HEK293 (cell line): ENCODE data around the gene ESR1.

Experiments used
- GLI2 ChIP-seq: fragments of 450-650 bp; formaldehyde crosslinking; IDR thresholded peaks from 2 replicates; pipeline ENCODE4; 2017; ENCODE audit warnings: missing biosample characterization, missing genetic modification characterization, low read depth, borderline replicate concordance
- SETDB1 ChIP-seq: IDR thresholded peaks from one replicate; pipeline ENCODE4 v1.6.1; 2017; ENCODE audit warnings: mild to moderate bottlenecking, low read length, moderate library complexity, mixed read lengths; ENCODE audit not compliant: insufficient read length
- TCF7L2 ChIP-seq: IDR thresholded peaks from 2 replicates; pipeline ENCODE4 v1.6.1; 2011; ENCODE audit warnings: low read depth, mild to moderate bottlenecking, inconsistent platforms, low read length, moderate library complexity, borderline replicate concordance
- ZNF274 ChIP-seq, 2 experiments: fragments of 200-500 bp in 1 of 2; fragments of 450-650 bp in 1 of 2; sonication (Bioruptor generic) in 1 of 2; formaldehyde crosslinking in 1 of 2; IDR thresholded peaks; 2 replicates each; pipeline versions ENCODE4 v1.5.1 to v1.6.1; 2014 to 2016; ENCODE audit warnings: borderline replicate concordance in 1 of 2, inconsistent platforms in 1 of 2, low read length in 1 of 2, missing biosample characterization in 1 of 2, missing genetic modification characterization in 1 of 2
- TF ChIP-seq, protein P1 (sequence below): fragments of 450-650 bp; formaldehyde crosslinking; IDR thresholded peaks from 2 replicates; pipeline ENCODE4 v1.5.1; 2016; ENCODE audit warnings: missing biosample characterization, missing genetic modification characterization
- TF ChIP-seq, protein P2 (sequence below): fragments of 450-650 bp; formaldehyde crosslinking; IDR thresholded peaks from 2 replicates; pipeline ENCODE4 v1.5.1; 2016; ENCODE audit warnings: missing biosample characterization, missing genetic modification characterization

DNA sequence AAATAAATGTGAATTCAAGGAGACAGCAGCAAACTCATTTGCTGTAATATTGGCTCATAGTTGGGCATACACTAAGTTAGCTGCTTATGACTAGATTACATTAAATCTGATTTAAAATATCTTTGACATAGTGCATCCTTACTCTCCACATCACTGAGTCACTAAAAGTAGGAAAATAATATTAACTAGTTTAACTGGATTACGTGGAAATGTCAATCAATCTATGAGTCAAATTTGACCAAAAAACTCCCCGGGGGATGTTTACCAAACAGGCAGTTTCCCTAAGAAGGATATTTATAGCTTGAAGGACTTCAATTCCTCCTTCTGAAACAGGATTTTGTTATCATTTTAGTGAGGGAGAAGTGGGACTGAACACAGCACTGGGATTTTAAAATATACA, 366.5 kb downstream of the ESR1 start:
- TF ChIP-seq, protein P1, sequence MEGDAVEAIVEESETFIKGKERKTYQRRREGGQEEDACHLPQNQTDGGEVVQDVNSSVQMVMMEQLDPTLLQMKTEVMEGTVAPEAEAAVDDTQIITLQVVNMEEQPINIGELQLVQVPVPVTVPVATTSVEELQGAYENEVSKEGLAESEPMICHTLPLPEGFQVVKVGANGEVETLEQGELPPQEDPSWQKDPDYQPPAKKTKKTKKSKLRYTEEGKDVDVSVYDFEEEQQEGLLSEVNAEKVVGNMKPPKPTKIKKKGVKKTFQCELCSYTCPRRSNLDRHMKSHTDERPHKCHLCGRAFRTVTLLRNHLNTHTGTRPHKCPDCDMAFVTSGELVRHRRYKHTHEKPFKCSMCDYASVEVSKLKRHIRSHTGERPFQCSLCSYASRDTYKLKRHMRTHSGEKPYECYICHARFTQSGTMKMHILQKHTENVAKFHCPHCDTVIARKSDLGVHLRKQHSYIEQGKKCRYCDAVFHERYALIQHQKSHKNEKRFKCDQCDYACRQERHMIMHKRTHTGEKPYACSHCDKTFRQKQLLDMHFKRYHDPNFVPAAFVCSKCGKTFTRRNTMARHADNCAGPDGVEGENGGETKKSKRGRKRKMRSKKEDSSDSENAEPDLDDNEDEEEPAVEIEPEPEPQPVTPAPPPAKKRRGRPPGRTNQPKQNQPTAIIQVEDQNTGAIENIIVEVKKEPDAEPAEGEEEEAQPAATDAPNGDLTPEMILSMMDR, result no peak
- TF ChIP-seq, protein P2, sequence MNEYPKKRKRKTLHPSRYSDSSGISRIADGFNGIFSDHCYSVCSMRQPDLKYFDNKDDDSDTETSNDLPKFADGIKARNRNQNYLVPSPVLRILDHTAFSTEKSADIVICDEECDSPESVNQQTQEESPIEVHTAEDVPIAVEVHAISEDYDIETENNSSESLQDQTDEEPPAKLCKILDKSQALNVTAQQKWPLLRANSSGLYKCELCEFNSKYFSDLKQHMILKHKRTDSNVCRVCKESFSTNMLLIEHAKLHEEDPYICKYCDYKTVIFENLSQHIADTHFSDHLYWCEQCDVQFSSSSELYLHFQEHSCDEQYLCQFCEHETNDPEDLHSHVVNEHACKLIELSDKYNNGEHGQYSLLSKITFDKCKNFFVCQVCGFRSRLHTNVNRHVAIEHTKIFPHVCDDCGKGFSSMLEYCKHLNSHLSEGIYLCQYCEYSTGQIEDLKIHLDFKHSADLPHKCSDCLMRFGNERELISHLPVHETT (tag by site-specific recombination), result no peak
- no peak for TF ChIP-seq SETDB1
- TF ChIP-seq GLI2 (tag by site-specific recombination), result no peak
- TF ChIP-seq TCF7L2, result no peak
- TF ChIP-seq ZNF274 (IDR thresholded peaks at IDR 0.05; ENCODE audit: low read length), result no peak
- no peak for TF ChIP-seq ZNF274 (tag by site-specific recombination; IDR thresholded peaks at IDR 0.05; ENCODE audit: borderline replicate concordance)
